Mesendoderm (in vitro differentiated cells): Measurements from ENCODE around the gene COPG1. TPM values are rescaled to one million over a fixed set of nuclear protein-coding genes. Genes with fewer than 3 reads are reported as not detected.

Source experiments
- small RNA-seq: library from polyadenylated mRNA; stranded (forward); fragments of <200 nt; extraction: miRNeasy Mini kit (QIAGEN cat#:217004); gene quantifications from one replicate; pipeline ENCODE3, GENCODE V24; 2013; ENCODE audit not compliant: insufficient read depth

The COPG1 gene

Small RNAs within 50 kb of the gene (small RNA-seq; reads per million reads assigned to genes)
- not detected for gene MIR6826
- not detected for gene RPS27P12
